Panc1 (cell line): ENCODE data around the gene PNO1. TPM values are rescaled to one million over a fixed set of nuclear protein-coding genes. Genes with fewer than 3 reads are reported as not detected.

Experiments
- ATAC-seq: fragments of 200-7000 bp; cut with Tn5 transposase; 2 replicates; pipeline ENCODE4 v1.9.1; 2020; ENCODE audit warnings: mild to moderate bottlenecking, moderate library complexity
- BruUV-seq: library from RNA; stranded (reverse); fragments of 400-500 nt; replicated peaks from 2 replicates; lab custom pipeline; 2021; lab: Mats Ljungman, UMichigan
- CTCF ChIA-PET: fragments of 300-600 bp; sonication (Branson Sonifier 250); formaldehyde crosslinking; loops from one replicate; lab custom pipeline; 2022; ENCODE audit warnings: antibody characterized with exemption; lab: Charles Lee
- POLR2A ChIA-PET: fragments of 300-600 bp; sonication (Branson Sonifier 250); formaldehyde crosslinking; loops from one replicate; lab custom pipeline; 2022; ENCODE audit warnings: antibody characterized with exemption; lab: Charles Lee
- DNase-seq: peaks from one replicate; pipeline ENCODE4 v3.0.0-alpha.2; 2010; ENCODE audit warnings: low read depth, low spot score
- H3K27ac ChIP-seq: 2 replicates; pipeline ENCODE4 v1.5.1; 2011; ENCODE audit warnings: mild to moderate bottlenecking, low read length, inconsistent platforms
- H3K27me3 ChIP-seq: fragments of 200-500 bp; sonication (Bioruptor generic); 2 replicates; pipeline ENCODE4 v1.6.0; 2014; ENCODE audit warnings: low read length, inconsistent platforms; ENCODE audit not compliant: control insufficient read depth, insufficient read depth
- H3K36me3 ChIP-seq: fragments of 200-500 bp; sonication (Bioruptor generic); 2 replicates; pipeline ENCODE4 v1.5.1; 2014; ENCODE audit warnings: inconsistent platforms, mild to moderate bottlenecking, low read length, moderate library complexity; ENCODE audit not compliant: control insufficient read depth, insufficient read depth
- H3K4me1 ChIP-seq: 2 replicates; pipeline ENCODE4 v1.5.1; 2011; ENCODE audit warnings: inconsistent platforms, mild to moderate bottlenecking, low read length, moderate library complexity; ENCODE audit not compliant: control insufficient read depth, insufficient read depth
- H3K4me3 ChIP-seq, 2 experiments: 2 replicates each; pipeline ENCODE4 v1.5.1; 2011 to 2012; ENCODE audit warnings: low read depth in 2 of 2, low read length in 2 of 2, mild to moderate bottlenecking in 2 of 2, inconsistent platforms in 1 of 2, moderate library complexity in 1 of 2
- H3K9me3 ChIP-seq: fragments of 200-500 bp; sonication (Bioruptor generic); 2 replicates; pipeline ENCODE4 v1.5.1; 2014; ENCODE audit warnings: low read depth, mild to moderate bottlenecking, inconsistent platforms, low read length, moderate library complexity; ENCODE audit not compliant: control insufficient read depth, insufficient read depth
- POLR2AphosphoS5 ChIP-seq: IDR thresholded peaks from 2 replicates; pipeline ENCODE4 v1.6.1; 2012; ENCODE audit warnings: mild to moderate bottlenecking, low read depth, low read length, moderate library complexity
- REST ChIP-seq, 2 experiments: IDR thresholded peaks; 2 replicates each; pipeline ENCODE4 v1.6.1; 2011 to 2012; ENCODE audit warnings: low read depth in 2 of 2, control low read depth in 1 of 2, low read length in 1 of 2, mild to moderate bottlenecking in 1 of 2, moderate library complexity in 1 of 2; ENCODE audit not compliant: insufficient read depth in 1 of 2
- SIN3A ChIP-seq: IDR thresholded peaks from 2 replicates; pipeline ENCODE4 v1.6.1; 2012; ENCODE audit warnings: low read depth, mild to moderate bottlenecking, low read length, moderate library complexity, borderline replicate concordance; ENCODE audit not compliant: insufficient read depth
- TCF7L2 ChIP-seq: IDR thresholded peaks from 2 replicates; pipeline ENCODE4 v1.6.1; 2011; ENCODE audit warnings: mild to moderate bottlenecking, low read depth, low read length, inconsistent platforms
- in situ Hi-C: cut with HindIII; loops from 2 replicates; pipeline ENCODE4 v1.10.0; 2016; ENCODE audit warnings: low sequenced_read_pairs, low pct_unique_long_range_greater_than_20kb
- intact Hi-C: fragments of 100-400 bp; cut with micrococcal nuclease; formaldehyde crosslinking; loops from one replicate; pipeline ENCODE4 v1.10.0; 2022; ENCODE audit not compliant: unreplicated experiment
- total RNA-seq: library from RNA; stranded (reverse); gene quantifications from one replicate; pipeline ENCODE4 v1.2.1, GENCODE V29; 2021; ENCODE audit not compliant: unreplicated experiment
- TF ChIP-seq, protein P1 (sequence below): fragments of 450-650 bp; IDR thresholded peaks from 2 replicates; pipeline ENCODE4 v1.5.1; 2017; ENCODE audit warnings: mild to moderate bottlenecking

PNO1 gene
- total RNA-seq, 1 experiment from 2014 or later = 37.7 TPM

DNA sequence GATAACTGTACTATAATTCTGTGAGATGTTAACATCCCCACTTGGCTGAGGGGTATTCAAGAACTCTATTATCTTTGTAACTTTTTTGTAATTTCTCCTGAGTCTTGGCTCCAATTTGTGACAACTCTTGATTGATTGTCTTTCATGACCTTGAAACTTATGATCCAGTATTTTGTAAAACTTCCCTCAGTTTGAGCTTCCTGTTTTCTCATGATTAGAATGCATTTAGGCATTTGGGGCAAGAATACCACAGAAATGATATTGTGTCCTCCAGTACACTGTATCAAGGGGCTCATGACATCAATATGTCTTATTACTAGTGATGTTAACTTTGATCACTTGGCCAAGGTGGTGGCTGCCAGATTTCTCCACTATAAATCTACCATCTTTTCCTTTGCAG, 37.4 kb downstream of the PNO1 start:
- Histone ChIP-seq H3K9me3 (no peaks in the 10 kb centered on the region), H3K27ac (no peak overlapping the region), H3K4me1 (peaks cover 30% of the 10 kb centered on the region), H3K36me3 (no peaks in the 10 kb centered on the region; the same call in 1 of the 2 replicates), H3K4me3 (no peak overlapping the region), H3K27me3 (no peaks in the 10 kb centered on the region)
- no TSS peak for BruUV-seq
- ChIA-PET CTCF (no interaction called here), POLR2A (no interaction called here)
- intact Hi-C loops = loop anchor here (5.0 kb wide), 1 partner anchor 247 kb away; no protein-coding TSS in a partner anchor
- DNase-seq (no peak), ATAC-seq (no peak)
- TF ChIP-seq REST (IDR thresholded peaks at IDR 0.05; ENCODE audit: insufficient read depth in 1 of 2, low read depth in 2 of 2, low read length in 1 of 2) (no peak), SIN3A (no peak), POLR2AphosphoS5 (no peak), TCF7L2 (no peak)
- TF ChIP-seq, protein P1, sequence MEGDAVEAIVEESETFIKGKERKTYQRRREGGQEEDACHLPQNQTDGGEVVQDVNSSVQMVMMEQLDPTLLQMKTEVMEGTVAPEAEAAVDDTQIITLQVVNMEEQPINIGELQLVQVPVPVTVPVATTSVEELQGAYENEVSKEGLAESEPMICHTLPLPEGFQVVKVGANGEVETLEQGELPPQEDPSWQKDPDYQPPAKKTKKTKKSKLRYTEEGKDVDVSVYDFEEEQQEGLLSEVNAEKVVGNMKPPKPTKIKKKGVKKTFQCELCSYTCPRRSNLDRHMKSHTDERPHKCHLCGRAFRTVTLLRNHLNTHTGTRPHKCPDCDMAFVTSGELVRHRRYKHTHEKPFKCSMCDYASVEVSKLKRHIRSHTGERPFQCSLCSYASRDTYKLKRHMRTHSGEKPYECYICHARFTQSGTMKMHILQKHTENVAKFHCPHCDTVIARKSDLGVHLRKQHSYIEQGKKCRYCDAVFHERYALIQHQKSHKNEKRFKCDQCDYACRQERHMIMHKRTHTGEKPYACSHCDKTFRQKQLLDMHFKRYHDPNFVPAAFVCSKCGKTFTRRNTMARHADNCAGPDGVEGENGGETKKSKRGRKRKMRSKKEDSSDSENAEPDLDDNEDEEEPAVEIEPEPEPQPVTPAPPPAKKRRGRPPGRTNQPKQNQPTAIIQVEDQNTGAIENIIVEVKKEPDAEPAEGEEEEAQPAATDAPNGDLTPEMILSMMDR = no peak
- in situ Hi-C loops = no loop called here

DNA sequence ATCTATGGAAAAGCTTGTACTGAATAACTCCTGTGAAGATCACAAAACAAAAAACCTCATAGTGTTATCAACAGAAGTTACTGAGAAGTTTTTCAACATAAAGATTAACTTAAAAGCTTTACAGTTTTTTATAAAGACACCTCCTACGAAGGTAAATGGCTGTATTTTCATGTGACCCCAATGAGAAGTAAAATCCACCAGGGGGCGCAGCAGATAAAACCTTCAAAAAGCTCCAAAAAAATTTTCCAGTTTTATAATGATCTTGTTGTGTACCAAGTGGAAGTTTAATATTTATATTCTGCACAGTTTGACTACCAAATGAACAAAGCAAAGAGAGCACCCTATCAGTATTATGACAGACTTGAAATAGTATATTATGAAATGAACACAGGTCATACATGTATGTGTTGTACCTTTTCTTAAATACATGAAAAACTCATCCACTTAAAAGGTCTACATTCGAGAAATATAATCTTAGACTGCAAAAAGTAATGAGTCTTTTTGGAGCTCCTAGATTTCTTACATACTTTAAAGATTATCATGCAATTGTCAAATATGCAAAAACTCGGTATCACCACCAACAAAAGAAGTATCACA, 38.5 kb downstream of the PNO1 start:
- H3K9me3 ChIP-seq = no peaks in the 10 kb centered on the region
- no peaks in the 10 kb centered on the region for H3K27me3 ChIP-seq
- H3K36me3 ChIP-seq = no peaks in the 10 kb centered on the region; the same call in 1 of the 2 replicates
- in situ Hi-C loops = no loop called here
- CTCF ChIA-PET = interaction anchor here (1.1 to 1.5 kb wide), 3 partner anchors 15 to 87 kb away, joined by 3 to 6 read pairs (median 5); no protein-coding TSS in a partner anchor
- no peak overlapping the region for H3K4me3 ChIP-seq
- DNase-seq (no peak), ATAC-seq (no peak)
- peaks cover 24% of the 10 kb centered on the region for H3K4me1 ChIP-seq
- intact Hi-C loops = loop anchor here (5.0 kb wide), 1 partner anchor 246 kb away; no protein-coding TSS in a partner anchor
- TF ChIP-seq REST (IDR thresholded peaks at IDR 0.05; ENCODE audit: insufficient read depth in 1 of 2, low read depth in 2 of 2, low read length in 1 of 2) (no peak), TCF7L2 (no peak)
- TF ChIP-seq, protein P1 = peak; percentile 75; the same call in 1 of the 2 replicates
- BruUV-seq = no TSS peak
- H3K27ac ChIP-seq = no peak overlapping the region
- POLR2A ChIA-PET = interaction anchor here (0.6 kb wide), 1 partner anchor 49 kb away, joined by 3 read pairs; no protein-coding TSS in a partner anchor
